Suprapubic skin (tissue), 4 donors: ENCODE measurements around the gene ATOSA. TPM values are rescaled to one million over a fixed set of nuclear protein-coding genes. Genes with fewer than 3 reads are reported as not detected.

Source experiments
- DNase-seq, 2 donors: peaks; one replicate each; pipeline ENCODE4 v3.0.0-alpha.2; 2019; ENCODE audit warnings: low spot score in 2 of 2
- H3K27ac ChIP-seq: fragments of 200-600 bp; sonication (generic); one replicate; pipeline ENCODE4 v1.5.1; 2019
- H3K27me3 ChIP-seq: fragments of 200-600 bp; sonication (generic); one replicate; pipeline ENCODE4 v1.5.1; 2019
- H3K36me3 ChIP-seq: fragments of 200-600 bp; sonication (generic); one replicate; pipeline ENCODE4 v1.5.1; 2019
- H3K4me1 ChIP-seq: fragments of 200-600 bp; sonication (generic); one replicate; pipeline ENCODE4 v1.5.1; 2019
- H3K4me3 ChIP-seq: fragments of 200-600 bp; sonication (generic); one replicate; pipeline ENCODE4 v1.5.1; 2019; ENCODE audit warnings: mild to moderate bottlenecking
- H3K9me3 ChIP-seq: fragments of 200-600 bp; sonication (generic); one replicate; pipeline ENCODE4 v1.5.1; 2019
- CTCF ChIP-seq, 2 donors: fragments of 200-600 bp in 1 of 2; fragments of 450-650 bp in 1 of 2; sonication (generic) in 1 of 2; IDR thresholded peaks; one replicate each; pipeline ENCODE4 v1.5.1; 2016 to 2019; ENCODE audit warnings: antibody characterized with exemption in 2 of 2, mild to moderate bottlenecking in 1 of 2, moderate library complexity in 1 of 2
- EP300 ChIP-seq: sonication (generic); formaldehyde crosslinking; IDR thresholded peaks from one replicate; pipeline ENCODE4 v1.6.1; 2017; ENCODE audit warnings: antibody characterized with exemption
- POLR2A ChIP-seq, 2 donors: fragments of 450-650 bp; IDR thresholded peaks; one replicate each; pipeline ENCODE4 v1.6.1; 2017; ENCODE audit warnings: antibody characterized with exemption in 2 of 2, mild to moderate bottlenecking in 2 of 2, moderate library complexity in 2 of 2
- POLR2AphosphoS5 ChIP-seq, 3 donors: sonication (generic); formaldehyde crosslinking; IDR thresholded peaks; one replicate each; pipeline ENCODE4 v1.6.1; 2017; ENCODE audit warnings: antibody characterized with exemption in 3 of 3
- WGBS: methylation state at CpG from one replicate; pipeline ENCODE4 v1.1.5; 2018; 5-methylcytosine and 5-hydroxymethylcytosine counted together
- total RNA-seq, 4 donors: library from RNA; depleted of rRNA; stranded (reverse); fragments of >200 nt; gene quantifications; one replicate each; pipeline ENCODE4 v1.1.0, GENCODE V29; 2016

The ATOSA gene
- total RNA-seq, 4 donors from 2014 or later: 25.7 to 132 (median 57.9) TPM

GRCh38 chr15:52714968-52715367, 35.8 kb upstream of the ATOSA start:
- no peak for TF ChIP-seq POLR2A (IDR thresholded peaks at IDR 0.05)
- TF ChIP-seq CTCF (IDR thresholded peaks at IDR 0.05): no peak
- no peak for TF ChIP-seq EP300
- no peak for TF ChIP-seq POLR2AphosphoS5 (IDR thresholded peaks at IDR 0.05)
- no peak for DNase-seq
- 59% methylated on average over 3 of the region's 3 CpGs for WGBS
- Histone ChIP-seq H3K4me3 (no peak overlapping the region), H3K36me3 (no peaks in the 10 kb centered on the region), H3K4me1 (peaks cover 2% of the 10 kb centered on the region), H3K27ac (no peak overlapping the region), H3K27me3 (no peaks in the 10 kb centered on the region), H3K9me3 (no peaks in the 10 kb centered on the region)

GRCh38 chr15:52710708-52711389, 31.7 kb upstream of the ATOSA start:
- H3K4me1 ChIP-seq: peaks cover 4% of the 10 kb centered on the region
- H3K27me3 ChIP-seq: no peaks in the 10 kb centered on the region
- no peaks in the 10 kb centered on the region for H3K9me3 ChIP-seq
- TF ChIP-seq POLR2AphosphoS5 (IDR thresholded peaks at IDR 0.05) (no peak), CTCF (IDR thresholded peaks at IDR 0.05) (no peak), EP300 (no peak), POLR2A (IDR thresholded peaks at IDR 0.05) (no peak)
- H3K4me3 ChIP-seq: no peak overlapping the region
- no peak for DNase-seq
- 83% methylated on average over 2 of the region's 2 CpGs for WGBS
- H3K36me3 ChIP-seq: no peaks in the 10 kb centered on the region
- no peak overlapping the region for H3K27ac ChIP-seq

GRCh38 chr15:52710050-52710707, 31.0 kb upstream of the ATOSA start:
- Histone ChIP-seq H3K27ac (peak overlapping the region; percentile 67), H3K4me1 (peaks cover 4% of the 10 kb centered on the region), H3K4me3 (no peak overlapping the region), H3K9me3 (no peaks in the 10 kb centered on the region), H3K36me3 (no peaks in the 10 kb centered on the region), H3K27me3 (no peaks in the 10 kb centered on the region)
- TF ChIP-seq CTCF (IDR thresholded peaks at IDR 0.05) (no peak), EP300 (no peak), POLR2A (IDR thresholded peaks at IDR 0.05) (no peak), POLR2AphosphoS5 (IDR thresholded peaks at IDR 0.05) (no peak)
- 43% methylated on average over 1 of the region's 1 CpG for WGBS
- no peak for DNase-seq

- no peaks in the 10 kb centered on the region for H3K9me3 ChIP-seq
- peaks cover 4% of the 10 kb centered on the region for H3K4me1 ChIP-seq
- no peaks in the 10 kb centered on the region for H3K27me3 ChIP-seq
- WGBS: 49% methylated on average over 10 of the region's 10 CpGs
- DNase-seq: no peak
- H3K36me3 ChIP-seq: no peaks in the 10 kb centered on the region
- no peak for TF ChIP-seq EP300
- no peak overlapping the region for H3K27ac ChIP-seq
- no peak overlapping the region for H3K4me3 ChIP-seq
Measured at GRCh38 chr15:52709187-52709981, 30.2 kb upstream of the ATOSA start.

- 74% methylated on average over 1 of the region's 1 CpG for WGBS
- Histone ChIP-seq H3K4me3 (no peak overlapping the region), H3K36me3 (no peaks in the 10 kb centered on the region), H3K4me1 (peaks cover 4% of the 10 kb centered on the region), H3K27ac (no peak overlapping the region), H3K27me3 (no peaks in the 10 kb centered on the region), H3K9me3 (no peaks in the 10 kb centered on the region)
- TF ChIP-seq POLR2A (IDR thresholded peaks at IDR 0.05) (no peak), POLR2AphosphoS5 (IDR thresholded peaks at IDR 0.05) (no peak), CTCF (IDR thresholded peaks at IDR 0.05) (no peak), EP300 (no peak)
- DNase-seq: no peak
Measured at GRCh38 chr15:52706091-52706490, 26.9 kb upstream of the ATOSA start.
